ENCODE measurements around the gene STMN1. TPM values are rescaled to one million over a fixed set of nuclear protein-coding genes. Genes with fewer than 3 reads are reported as not detected.

The STMN1 gene
- total and polyA plus RNA-seq, 7 experiments from 2014 or later: 29.3 to 347 (median 85.2) TPM

DNA sequence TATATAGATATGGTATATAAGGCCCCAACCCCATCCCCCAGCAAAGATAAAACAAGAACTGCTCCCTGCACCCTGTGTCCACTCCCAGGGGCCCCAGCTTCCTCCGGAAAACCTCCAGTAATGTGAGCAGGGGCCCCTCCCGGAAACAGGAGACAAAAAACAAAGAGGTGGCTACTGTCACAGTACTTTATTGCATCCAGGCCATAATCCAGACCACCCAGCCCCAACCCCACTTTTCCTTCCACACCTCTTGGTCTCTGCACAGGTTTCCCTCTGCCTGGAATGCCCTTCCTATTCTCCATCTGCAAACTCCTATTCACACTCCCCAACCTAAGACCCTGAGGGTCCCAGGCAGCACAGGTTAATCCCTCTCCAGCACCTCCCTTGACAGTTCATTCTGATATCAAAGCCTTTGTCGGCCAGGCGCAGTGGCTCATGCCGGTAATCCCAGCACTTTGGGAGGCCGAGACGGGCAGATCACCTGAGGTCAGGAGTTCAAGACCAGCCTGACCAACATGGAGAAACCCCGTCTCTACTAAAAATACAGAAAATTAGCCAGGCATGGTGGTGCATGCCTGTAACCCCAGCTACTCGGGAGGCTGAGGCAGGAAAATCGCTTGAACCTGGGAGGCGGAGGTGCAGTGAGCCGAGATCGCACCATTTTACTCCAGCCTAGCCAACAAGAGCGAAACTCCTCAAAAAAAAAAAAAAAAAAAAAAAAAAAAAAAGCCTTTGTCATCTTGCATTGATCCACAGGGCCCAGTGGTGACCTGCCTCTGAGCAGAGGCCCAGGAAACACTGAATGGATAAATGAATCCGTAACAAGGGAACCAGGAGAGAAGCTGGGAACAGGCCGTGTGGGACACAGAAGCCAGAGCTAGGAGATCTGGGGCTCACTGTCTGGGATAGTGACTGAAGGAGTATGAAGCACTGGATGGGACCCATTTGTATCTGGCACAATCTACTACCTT lies 44.6 kb downstream of the STMN1 start:
- H3K4me3 ChIP-seq (ENCODE audit: low read length): no peak overlapping the region
- no peaks in the 10 kb centered on the region for H3K27me3 ChIP-seq (ENCODE audit: control insufficient read depth in 2 of 2, insufficient read depth in 2 of 2, low read length in 2 of 2)
- no peaks in the 10 kb centered on the region for H3K9me3 ChIP-seq (ENCODE audit: control insufficient read depth in 2 of 3, low read length in 3 of 3)
- H3K36me3 ChIP-seq (ENCODE audit: control insufficient read depth in 2 of 3, insufficient read depth in 3 of 3, low read length in 3 of 3): no peaks in the 10 kb centered on the region
- Mint-ChIP-seq H3K4me1 (peaks cover 0 to 26% (median 24%) of the 10 kb centered on the region in 7 donors), H3K36me3 (peaks cover 0 to 9% (median 0%) of the 10 kb centered on the region in 5 donors), H3K27me3 (no peaks in the 10 kb centered on the region), H3K27ac (peak overlapping the region in 4 of 9 donors; percentile 10 to 51 (median 35)), H3K4me3 (peak overlapping the region in 6 of 10 donors; percentile 20 to 48 (median 36)), H3K9me3 (no peaks in the 10 kb centered on the region)
- ChIA-PET POLR2A (interaction anchor here (0.6 to 2.5 kb wide), 5 partner anchors 13 to 315 kb away, joined by 3 to 7 read pairs (median 3); no protein-coding TSS in a partner anchor), CTCF (interaction anchor here (1.1 kb wide), 1 partner anchor 136 kb away, joined by 4 read pairs; the partner anchor contains the start of gene PAFAH2)
- H3K4me1 ChIP-seq (ENCODE audit: control insufficient read depth in 2 of 2, insufficient read depth in 2 of 2, low read length in 2 of 2): peaks cover 9 to 10% of the 10 kb centered on the region in 2 donors
- no peak overlapping the region for H3K27ac ChIP-seq (ENCODE audit: low read depth, low read length)
- no peak for DNase-seq
- intact Hi-C loops (cut with micrococcal nuclease): no loop called here
- ATAC-seq: no peak

DNA sequence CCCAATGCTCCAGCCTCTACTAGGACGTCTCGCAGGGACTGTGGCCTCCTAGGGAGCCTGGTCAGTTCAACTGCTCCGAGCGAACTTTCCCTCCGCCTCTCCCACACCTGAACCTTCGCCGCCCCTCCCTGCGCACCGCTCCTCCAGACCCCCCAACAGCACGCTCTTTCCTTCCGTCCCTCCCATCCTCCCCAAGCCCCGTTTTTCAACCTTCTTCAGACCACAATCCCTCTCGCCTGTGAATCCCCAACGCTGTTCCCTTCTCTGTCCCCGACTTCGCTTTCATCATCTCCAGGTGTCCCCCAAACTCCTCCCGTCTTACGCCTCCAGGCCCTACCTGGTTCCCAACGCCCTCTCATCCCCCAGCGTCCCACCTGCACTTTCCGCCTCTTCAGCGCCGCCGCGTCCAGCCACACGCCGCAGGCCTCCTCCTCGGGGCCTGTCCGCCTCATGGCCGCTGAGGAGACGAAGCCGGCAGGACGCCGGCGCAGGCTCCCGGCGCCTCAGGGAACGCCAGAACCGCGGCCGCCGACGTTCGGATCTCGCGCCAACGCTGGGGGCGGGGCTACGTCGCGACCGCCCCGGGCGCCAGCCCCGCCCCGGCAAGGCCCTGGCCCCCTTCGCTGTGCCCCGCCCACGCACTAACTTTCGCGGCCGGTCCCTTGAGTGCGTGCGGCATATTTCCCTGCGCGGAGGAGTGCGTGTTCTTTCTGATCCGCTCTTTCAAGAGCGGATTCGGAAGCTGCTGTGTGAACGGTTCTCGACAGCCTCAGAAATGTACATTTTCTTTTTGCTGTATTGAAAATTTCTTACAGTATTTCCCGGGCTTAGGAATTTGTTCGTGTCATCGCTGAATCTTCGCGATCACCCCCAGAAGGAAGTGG lies 47.1 kb downstream of the STMN1 start, which contains the start of gene AUNIP:
Gene AUNIP (minus strand): TSS at position 552 of the 884 bp plus-strand sequence. CDS start 100 bp downstream, at position 452.
- intact Hi-C loops (cut with micrococcal nuclease): loop anchor here (1.0 kb wide), 5 partner anchors 16 to 139 kb away; partner anchors contain the start of genes PAFAH2 (in 2 of the 2), PAQR7 (in 2 of the 2) and STMN1 (in 1 of the 2)

DNA sequence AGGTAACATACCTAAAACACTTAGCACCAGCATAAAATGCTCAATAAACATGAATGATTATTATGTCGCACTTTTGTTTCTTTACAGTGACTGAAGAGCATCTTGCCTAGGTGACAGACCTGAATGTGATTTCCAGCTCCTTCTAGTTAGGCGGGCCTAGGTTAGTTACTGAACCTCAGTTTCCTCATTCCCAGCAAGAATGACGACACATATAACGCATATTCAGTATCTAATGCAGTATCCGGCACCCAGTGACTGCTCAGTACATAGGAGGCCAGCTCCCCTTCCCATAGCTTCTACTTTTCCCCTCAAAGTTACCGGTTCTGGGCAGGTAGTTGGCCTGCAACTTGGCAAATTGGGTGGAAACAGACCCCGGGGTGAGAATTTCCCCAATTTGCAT lies 47.7 kb downstream of the STMN1 start:
- Histone ChIP-seq H3K27ac (ENCODE audit: low read depth, low read length) (no peak overlapping the region), H3K4me3 (ENCODE audit: low read length) (peak overlapping the region; percentile 78), H3K27me3 (ENCODE audit: control insufficient read depth in 2 of 2, insufficient read depth in 2 of 2, low read length in 2 of 2) (no peaks in the 10 kb centered on the region), H3K36me3 (ENCODE audit: control insufficient read depth in 2 of 3, insufficient read depth in 3 of 3, low read length in 3 of 3) (no peaks in the 10 kb centered on the region), H3K4me1 (ENCODE audit: control insufficient read depth in 2 of 2, insufficient read depth in 2 of 2, low read length in 2 of 2) (peaks cover 9 to 10% of the 10 kb centered on the region in 2 donors), H3K9me3 (ENCODE audit: control insufficient read depth in 2 of 3, low read length in 3 of 3) (no peaks in the 10 kb centered on the region)
- no peaks in the 10 kb centered on the region for H3K27me3 Mint-ChIP-seq
- ChIA-PET CTCF (no interaction called here), POLR2A (interaction anchor here (2.2 kb wide), 1 partner anchor 139 kb away, joined by 10 read pairs; the partner anchor contains the start of gene PAFAH2)
- H3K4me3 Mint-ChIP-seq: peak overlapping the region; percentile 80 to 99 (median 94)
- H3K36me3 Mint-ChIP-seq: peaks cover 0 to 9% (median 0%) of the 10 kb centered on the region in 5 donors
- peak overlapping the region in 6 of 9 donors; percentile 58 to 95 (median 80) for H3K27ac Mint-ChIP-seq
- H3K9me3 Mint-ChIP-seq: no peaks in the 10 kb centered on the region
- intact Hi-C loops (cut with micrococcal nuclease): no loop called here
- peaks cover 0 to 32% (median 24%) of the 10 kb centered on the region in 7 donors for H3K4me1 Mint-ChIP-seq
- ATAC-seq (no peak), DNase-seq (no peak)

More for the DNA sequence above, 47.1 kb downstream of the STMN1 start, which contains the start of gene AUNIP:
- Histone ChIP-seq H3K27me3 (ENCODE audit: control insufficient read depth in 2 of 2, insufficient read depth in 2 of 2, low read length in 2 of 2) (no peaks in the 10 kb centered on the region), H3K9me3 (ENCODE audit: control insufficient read depth in 2 of 3, low read length in 3 of 3) (no peaks in the 10 kb centered on the region), H3K27ac (ENCODE audit: low read depth, low read length) (peak within 1 kb of the TSS; percentile 77), H3K4me1 (ENCODE audit: control insufficient read depth in 2 of 2, insufficient read depth in 2 of 2, low read length in 2 of 2) (peaks cover 9 to 10% of the 10 kb centered on the region in 2 donors), H3K36me3 (ENCODE audit: control insufficient read depth in 2 of 3, insufficient read depth in 3 of 3, low read length in 3 of 3) (no peaks in the 10 kb centered on the region), H3K4me3 (ENCODE audit: low read length) (peak within 1 kb of the TSS; percentile 78)
- Mint-ChIP-seq H3K27me3 (no peaks in the 10 kb centered on the region), H3K36me3 (peaks cover 0 to 9% (median 0%) of the 10 kb centered on the region in 5 donors), H3K9me3 (no peaks in the 10 kb centered on the region), H3K27ac (peak within 1 kb of the TSS; percentile 83 to 97 (median 95)), H3K4me3 (peak within 1 kb of the TSS; percentile 87 to 99 (median 94)), H3K4me1 (peaks cover 0 to 32% (median 24%) of the 10 kb centered on the region in 7 donors)
- peak; percentile 84 to 95 (median 90) for DNase-seq
- CTCF ChIA-PET: no interaction called here
- POLR2A ChIA-PET: interaction anchor here (0.7 to 2.5 kb wide), 9 partner anchors 11 to 611 kb away, joined by 3 to 10 read pairs (median 5); partner anchors contain the start of genes MTFR1L, PAFAH2 and PAQR7
- ATAC-seq: peak; percentile 100

DNA sequence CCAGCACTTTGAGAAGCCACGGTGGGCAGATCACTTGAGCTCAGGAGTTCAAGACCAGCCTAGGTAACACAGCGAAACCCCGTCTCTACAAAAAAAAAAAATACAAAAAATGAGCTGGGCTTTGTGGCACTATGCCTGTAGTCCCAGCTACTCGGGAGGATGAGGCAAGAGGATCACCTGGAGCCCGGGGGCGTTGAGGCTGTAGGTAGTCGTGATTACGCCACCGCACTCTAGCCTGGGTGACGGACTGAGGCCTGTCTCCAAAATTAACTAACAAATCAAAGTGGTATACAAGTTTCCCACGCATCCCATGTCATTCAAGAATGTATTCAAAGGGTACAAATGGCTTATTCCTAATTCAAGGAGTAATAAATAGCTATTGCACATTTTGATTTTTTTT lies 49.4 kb downstream of the STMN1 start:
- intact Hi-C loops (cut with micrococcal nuclease): no loop called here

DNA sequence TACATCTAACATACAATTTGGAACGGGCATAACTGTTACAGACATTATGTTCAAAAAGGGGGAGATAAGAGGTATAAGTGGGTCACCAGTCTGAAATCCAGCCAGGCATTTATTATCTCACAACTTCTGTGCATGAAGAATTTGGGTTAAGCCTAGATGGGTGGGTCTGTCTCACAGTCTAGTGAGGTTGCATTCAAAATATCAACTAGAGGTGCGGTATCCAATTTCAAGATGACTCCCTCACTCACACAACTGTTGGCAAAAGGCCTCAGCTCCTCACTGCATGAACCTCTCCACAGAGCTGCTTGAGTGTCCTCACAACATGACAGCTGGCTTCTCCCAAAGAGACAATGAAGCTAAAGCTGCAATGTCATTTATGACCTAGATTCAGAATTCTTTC lies 51.7 kb downstream of the STMN1 start:
- Histone ChIP-seq H3K27me3 (ENCODE audit: control insufficient read depth in 2 of 2, insufficient read depth in 2 of 2, low read length in 2 of 2) (no peaks in the 10 kb centered on the region), H3K4me1 (ENCODE audit: control insufficient read depth in 2 of 2, insufficient read depth in 2 of 2, low read length in 2 of 2) (peaks cover 6 to 7% of the 10 kb centered on the region in 2 donors), H3K27ac (ENCODE audit: low read depth, low read length) (no peak overlapping the region), H3K9me3 (ENCODE audit: control insufficient read depth in 2 of 3, low read length in 3 of 3) (no peaks in the 10 kb centered on the region), H3K4me3 (ENCODE audit: low read length) (no peak overlapping the region), H3K36me3 (ENCODE audit: control insufficient read depth in 2 of 3, insufficient read depth in 3 of 3, low read length in 3 of 3) (no peaks in the 10 kb centered on the region)
- H3K4me1 Mint-ChIP-seq: peaks cover 0 to 21% (median 10%) of the 10 kb centered on the region in 7 donors
- no peaks in the 10 kb centered on the region for H3K9me3 Mint-ChIP-seq
- H3K4me3 Mint-ChIP-seq: no peak overlapping the region
- ChIA-PET POLR2A (interaction anchor here (0.6 to 1.6 kb wide), 2 partner anchors 35 to 89 kb away, joined by 3 read pairs; partner anchors contain the start of gene MTFR1L), CTCF (interaction anchor here (1.3 kb wide), 1 partner anchor 34 kb away, joined by 3 read pairs; no protein-coding TSS in a partner anchor)
- H3K36me3 Mint-ChIP-seq: no peaks in the 10 kb centered on the region
- DNase-seq (no peak), ATAC-seq (no peak)
- H3K27me3 Mint-ChIP-seq: no peaks in the 10 kb centered on the region
- H3K27ac Mint-ChIP-seq: no peak overlapping the region
- intact Hi-C loops (cut with micrococcal nuclease): no loop called here

More for the DNA sequence above, 49.4 kb downstream of the STMN1 start:
- Mint-ChIP-seq H3K27ac (no peak overlapping the region), H3K9me3 (no peaks in the 10 kb centered on the region), H3K27me3 (no peaks in the 10 kb centered on the region), H3K4me3 (no peak overlapping the region), H3K36me3 (no peaks in the 10 kb centered on the region), H3K4me1 (peaks cover 0 to 32% (median 24%) of the 10 kb centered on the region in 7 donors)
- Histone ChIP-seq H3K4me1 (ENCODE audit: control insufficient read depth in 2 of 2, insufficient read depth in 2 of 2, low read length in 2 of 2) (peaks cover 9 to 10% of the 10 kb centered on the region in 2 donors), H3K27ac (ENCODE audit: low read depth, low read length) (no peak overlapping the region), H3K4me3 (ENCODE audit: low read length) (no peak overlapping the region), H3K9me3 (ENCODE audit: control insufficient read depth in 2 of 3, low read length in 3 of 3) (no peaks in the 10 kb centered on the region), H3K36me3 (ENCODE audit: control insufficient read depth in 2 of 3, insufficient read depth in 3 of 3, low read length in 3 of 3) (no peaks in the 10 kb centered on the region), H3K27me3 (ENCODE audit: control insufficient read depth in 2 of 2, insufficient read depth in 2 of 2, low read length in 2 of 2) (no peaks in the 10 kb centered on the region)
- ChIA-PET CTCF (no interaction called here), POLR2A (no interaction called here)
- no peak for ATAC-seq
- DNase-seq: no peak

Data from naive thymus-derived CD4-positive, alpha-beta T cell (primary cell).